Glutamatergic neuron (in vitro differentiated cells): ENCODE results near the gene CCNL2. TPM values are rescaled to one million over a fixed set of nuclear protein-coding genes. Genes with fewer than 3 reads are reported as not detected.

Experiments used
- DNase-seq: peaks from one replicate; pipeline ENCODE4 v3.0.0; 2022
- H3K27ac Mint-ChIP-seq: one replicate; pipeline ENCODE4 v1.8.0; 2020; ENCODE audit warnings: mild to moderate bottlenecking, mixed read lengths, inconsistent platforms; ENCODE audit not compliant: unreplicated experiment
- H3K27me3 Mint-ChIP-seq: one replicate; pipeline ENCODE4 v1.8.0; 2020; ENCODE audit warnings: mild to moderate bottlenecking, moderate library complexity, mixed read lengths, inconsistent platforms; ENCODE audit not compliant: unreplicated experiment
- H3K36me3 Mint-ChIP-seq: one replicate; pipeline ENCODE4 v1.8.0; 2020; ENCODE audit warnings: mild to moderate bottlenecking, mixed read lengths, inconsistent platforms; ENCODE audit not compliant: unreplicated experiment
- H3K4me1 Mint-ChIP-seq: one replicate; pipeline ENCODE4 v1.8.0; 2020; ENCODE audit warnings: mild to moderate bottlenecking, low read depth, mixed read lengths, inconsistent platforms; ENCODE audit not compliant: unreplicated experiment
- H3K4me3 Mint-ChIP-seq: one replicate; pipeline ENCODE4 v1.8.0; 2020; ENCODE audit warnings: mild to moderate bottlenecking, mixed read lengths, inconsistent platforms; ENCODE audit not compliant: unreplicated experiment
- H3K9me3 Mint-ChIP-seq: one replicate; pipeline ENCODE4 v1.8.0; 2020; ENCODE audit warnings: mild to moderate bottlenecking, moderate library complexity, mixed read lengths, inconsistent platforms; ENCODE audit not compliant: unreplicated experiment
- CTCF ChIP-seq: fragments of 200-600 bp; sonication (generic); IDR thresholded peaks from one replicate; pipeline ENCODE4 v1.5.0; 2021; ENCODE audit not compliant: partially characterized antibody, unreplicated experiment
- total RNA-seq: library from RNA; stranded (reverse); fragmentation: NEBNext Ultra II Directional; extraction: Animal tissue kit (Norgen Biotek cat#: 25700); gene quantifications from one replicate; pipeline ENCODE4 v1.2.1, GENCODE V29; 2021; ENCODE audit not compliant: unreplicated experiment

Gene CCNL2
- total RNA-seq, 1 donor from 2014 or later: 394 TPM

GRCh38 chr1:1366699-1367066 lies 32.5 kb downstream of the CCNL2 start:
- Mint-ChIP-seq H3K27me3 (no peaks in the 10 kb centered on the region), H3K36me3 (no peaks in the 10 kb centered on the region), H3K4me1 (peaks cover 4% of the 10 kb centered on the region), H3K9me3 (peaks cover 2% of the 10 kb centered on the region), H3K27ac (no peak overlapping the region), H3K4me3 (no peak overlapping the region)
- DNase-seq: no peak
- TF ChIP-seq CTCF: no peak

DNA sequence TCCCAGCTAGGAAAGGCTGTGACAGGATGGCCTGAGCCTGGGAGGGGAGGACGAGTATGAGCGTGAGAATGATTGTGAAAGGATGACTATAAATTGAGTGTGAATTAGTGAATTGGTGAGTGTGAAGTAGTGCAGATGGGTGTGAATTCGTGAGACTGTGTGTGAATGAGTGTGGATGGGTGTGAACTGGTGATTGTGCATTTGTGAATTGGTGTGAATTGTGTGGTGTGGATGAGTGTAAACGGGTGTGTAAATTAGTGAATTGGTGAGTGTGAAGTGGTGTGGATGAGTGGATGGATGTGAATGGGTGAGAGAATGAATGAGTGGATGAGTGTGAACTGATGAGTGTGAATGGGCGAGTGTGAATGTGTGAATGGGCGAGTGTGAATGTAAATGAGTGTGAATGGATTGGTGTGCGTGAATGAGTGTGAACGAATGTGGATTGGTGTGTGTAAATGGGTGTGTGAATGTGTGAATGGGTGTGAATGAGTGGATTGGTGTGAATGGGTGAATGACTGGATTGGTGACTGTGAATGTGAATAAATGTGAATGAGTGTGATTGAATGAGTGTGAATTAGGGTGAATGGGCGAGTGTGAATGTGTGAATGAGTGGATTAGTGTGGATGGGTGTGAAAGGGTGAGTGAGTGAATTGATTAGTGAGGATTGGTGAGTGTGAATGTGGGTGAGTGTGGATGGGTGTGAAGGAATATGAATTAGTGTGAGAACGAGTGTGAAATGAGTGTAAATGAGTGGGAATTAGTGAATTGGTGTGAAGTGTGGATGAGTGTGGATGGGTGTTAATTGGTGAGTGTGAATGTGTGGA lies 33.0 kb downstream of the CCNL2 start:
- DNase-seq: no peak
- Mint-ChIP-seq H3K4me3 (no peak overlapping the region), H3K27me3 (no peaks in the 10 kb centered on the region), H3K36me3 (no peaks in the 10 kb centered on the region), H3K4me1 (peaks cover 4% of the 10 kb centered on the region), H3K27ac (no peak overlapping the region), H3K9me3 (peaks cover 2% of the 10 kb centered on the region)
- TF ChIP-seq CTCF: no peak

- H3K9me3 Mint-ChIP-seq: peaks cover 2% of the 10 kb centered on the region
- no peaks in the 10 kb centered on the region for H3K36me3 Mint-ChIP-seq
- no peak for DNase-seq
Measured at GRCh38 chr1:1364266-1364665, 34.9 kb downstream of the CCNL2 start.

DNA sequence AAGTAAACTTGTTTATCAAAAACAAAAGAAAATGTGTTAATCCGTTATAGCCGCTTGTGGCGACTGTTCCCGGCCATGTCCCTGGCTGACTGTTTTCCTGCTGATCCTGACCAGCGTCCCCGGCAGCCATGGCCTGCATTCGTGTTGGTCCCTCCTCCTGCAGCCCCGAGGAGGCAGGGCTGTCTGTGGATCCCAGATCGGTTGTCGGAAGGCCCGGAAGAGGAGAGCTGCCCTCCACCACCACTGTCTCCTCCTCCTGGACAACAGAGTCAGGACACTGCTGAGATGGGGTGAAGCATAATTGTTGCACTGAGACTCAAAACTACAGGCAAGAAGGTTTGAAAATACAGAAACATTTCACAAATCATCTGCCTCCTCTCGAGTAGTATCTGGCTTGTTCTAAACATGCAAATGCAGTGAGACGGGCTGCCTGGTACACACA lies 37.1 kb downstream of the CCNL2 start:
- Mint-ChIP-seq H3K36me3 (no peaks in the 10 kb centered on the region), H3K9me3 (peaks cover 2% of the 10 kb centered on the region), H3K4me1 (peaks cover 11% of the 10 kb centered on the region), H3K27ac (no peak overlapping the region), H3K27me3 (peaks cover 8% of the 10 kb centered on the region), H3K4me3 (no peak overlapping the region)
- TF ChIP-seq CTCF: no peak
- DNase-seq: peak; percentile 21

More at GRCh38 chr1:1364266-1364665, 34.9 kb downstream of the CCNL2 start:
- no peak overlapping the region for H3K4me3 Mint-ChIP-seq
- TF ChIP-seq CTCF: no peak
- H3K27me3 Mint-ChIP-seq: peaks cover 4% of the 10 kb centered on the region
- H3K27ac Mint-ChIP-seq: no peak overlapping the region
- H3K4me1 Mint-ChIP-seq: peaks cover 11% of the 10 kb centered on the region

DNA sequence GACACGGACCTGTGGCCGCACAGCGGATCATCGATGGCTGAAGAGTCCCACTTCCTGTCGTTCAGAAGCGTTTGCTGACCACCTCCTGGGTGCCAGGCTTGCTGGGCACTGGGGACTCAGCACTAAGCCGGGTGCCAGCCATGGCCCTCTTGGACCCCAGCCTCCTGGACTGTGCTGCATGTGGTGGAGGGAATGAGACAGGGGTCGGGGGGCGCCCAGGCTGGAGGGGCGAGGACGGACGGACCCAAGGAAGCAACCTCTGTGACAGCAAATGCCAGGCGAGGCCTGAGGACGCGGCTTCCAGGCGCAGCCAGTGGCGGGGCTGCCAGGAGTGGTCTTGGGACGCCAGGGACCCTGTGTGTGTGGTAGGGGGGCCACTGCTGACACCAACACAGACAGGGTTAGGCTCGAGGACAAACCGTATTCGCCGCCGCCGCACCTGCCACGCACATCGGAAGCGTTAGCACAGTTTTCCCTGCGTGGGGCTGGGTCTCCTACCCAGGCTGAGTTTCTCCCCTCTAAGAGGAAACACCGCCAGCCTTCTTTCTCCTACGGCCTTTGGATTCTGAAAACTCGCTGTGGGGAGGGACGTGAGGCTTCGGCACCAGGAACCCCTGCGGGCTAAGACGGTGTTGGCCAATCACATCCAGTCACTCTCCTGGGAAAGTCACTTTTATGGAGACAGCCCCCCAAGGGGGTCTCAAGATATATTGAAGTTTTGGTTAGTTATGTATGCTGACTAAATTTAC lies 37.7 kb downstream of the CCNL2 start:
- Mint-ChIP-seq H3K9me3 (peaks cover 2% of the 10 kb centered on the region), H3K36me3 (no peaks in the 10 kb centered on the region), H3K27me3 (peaks cover 8% of the 10 kb centered on the region), H3K4me1 (peaks cover 11% of the 10 kb centered on the region), H3K4me3 (peak overlapping the region; percentile 4), H3K27ac (no peak overlapping the region)
- TF ChIP-seq CTCF: no peak
- DNase-seq: no peak
